CD4-positive, alpha-beta memory T cell (primary cell): Measurements from ENCODE around the gene TCF7. TPM values are rescaled to one million over a fixed set of nuclear protein-coding genes. Genes with fewer than 3 reads are reported as not detected.

Source experiments
- CTCF ChIA-PET: fragments of 350-600 bp; sonication (Branson Sonifier 250); formaldehyde crosslinking; loops from one replicate; lab custom pipeline; 2021; ENCODE audit warnings: inconsistent platforms; ENCODE audit not compliant: partially characterized antibody; lab: Charles Lee
- POLR2A ChIA-PET: fragments of 350-600 bp; sonication (Branson Sonifier 250); formaldehyde crosslinking; loops from one replicate; lab custom pipeline; 2021; ENCODE audit not compliant: partially characterized antibody; lab: Charles Lee
- DNase-seq, 5 donors: peaks; one replicate each; pipeline versions ENCODE4 v3.0.0 to v3.0.0-alpha.2; 2020 to 2022; ENCODE audit warnings: mixed read lengths in 1 of 5
- H3K27ac ChIP-seq: one replicate; pipeline ENCODE4 v1.7.0; 2013; ENCODE audit warnings: low read depth, low read length
- H3K27me3 ChIP-seq: 2 replicates; pipeline ENCODE4 v1.7.0; 2013; ENCODE audit warnings: mild to moderate bottlenecking, low read length, moderate library complexity; ENCODE audit not compliant: insufficient read depth
- H3K36me3 ChIP-seq: 2 replicates; pipeline ENCODE4 v1.7.0; 2013; ENCODE audit warnings: mild to moderate bottlenecking, low read length, moderate library complexity; ENCODE audit not compliant: insufficient read depth
- H3K4me1 ChIP-seq: 2 replicates; pipeline ENCODE4 v1.7.0; 2013; ENCODE audit warnings: mild to moderate bottlenecking, low read length, moderate library complexity; ENCODE audit not compliant: insufficient read depth
- H3K4me3 ChIP-seq, 2 donors: one replicate each; pipeline ENCODE4 v1.7.0; 2013; ENCODE audit warnings: low read length in 2 of 2, mild to moderate bottlenecking in 1 of 2
- H3K9me3 ChIP-seq, 2 donors: one replicate each; pipeline ENCODE4 v1.7.0; 2013; ENCODE audit warnings: low read length in 2 of 2, control low read depth in 1 of 2; ENCODE audit not compliant: control insufficient read depth in 1 of 2
- H3K27ac Mint-ChIP-seq, 7 donors: one replicate each; pipeline ENCODE4 v1.8.0; 2020 to 2021; ENCODE audit warnings: mixed read lengths in 7 of 7, mild to moderate bottlenecking in 6 of 7, inconsistent platforms in 3 of 7, moderate library complexity in 3 of 7
- H3K27me3 Mint-ChIP-seq, 2 donors: one replicate each; pipeline ENCODE4 v1.8.0; 2020 to 2021; ENCODE audit warnings: mixed read lengths in 2 of 2
- H3K36me3 Mint-ChIP-seq, 2 donors: one replicate each; pipeline ENCODE4 v1.8.0; 2020 to 2021; ENCODE audit warnings: mixed read lengths in 2 of 2, inconsistent platforms in 1 of 2, mild to moderate bottlenecking in 1 of 2
- H3K4me1 Mint-ChIP-seq, 4 donors: one replicate each; pipeline ENCODE4 v1.8.0; 2020 to 2021; ENCODE audit warnings: mixed read lengths in 4 of 4, mild to moderate bottlenecking in 1 of 4
- H3K4me3 Mint-ChIP-seq, 8 donors: one replicate each; pipeline ENCODE4 v1.8.0; 2020 to 2021; ENCODE audit warnings: mixed read lengths in 8 of 8, mild to moderate bottlenecking in 7 of 8, moderate library complexity in 6 of 8, inconsistent platforms in 3 of 8
- H3K9me3 Mint-ChIP-seq, 8 donors: one replicate each; pipeline ENCODE4 v1.8.0; 2020 to 2021; ENCODE audit warnings: mixed read lengths in 8 of 8, mild to moderate bottlenecking in 5 of 8, inconsistent platforms in 3 of 8, moderate library complexity in 1 of 8
- intact Hi-C: fragments of 100-400 bp; cut with micrococcal nuclease; formaldehyde crosslinking; loops from one replicate; pipeline ENCODE4 v1.15.1; 2023
- polyA plus RNA-seq, 2 donors: library from polyadenylated mRNA; unstranded; fragments of 300-500 nt; fragmentation: Illumina TruSeq; gene quantifications; one replicate each; pipeline ENCODE4 v1.2.3, GENCODE V29; 2021
- total RNA-seq, 2 experiments: library from RNA; stranded (reverse); gene quantifications; one replicate each; pipeline ENCODE4 v1.2.3, GENCODE V29; 2021

Gene TCF7
- total and polyA plus RNA-seq, 4 experiments from 2014 or later = 102 to 841 (median 622) TPM

DNA sequence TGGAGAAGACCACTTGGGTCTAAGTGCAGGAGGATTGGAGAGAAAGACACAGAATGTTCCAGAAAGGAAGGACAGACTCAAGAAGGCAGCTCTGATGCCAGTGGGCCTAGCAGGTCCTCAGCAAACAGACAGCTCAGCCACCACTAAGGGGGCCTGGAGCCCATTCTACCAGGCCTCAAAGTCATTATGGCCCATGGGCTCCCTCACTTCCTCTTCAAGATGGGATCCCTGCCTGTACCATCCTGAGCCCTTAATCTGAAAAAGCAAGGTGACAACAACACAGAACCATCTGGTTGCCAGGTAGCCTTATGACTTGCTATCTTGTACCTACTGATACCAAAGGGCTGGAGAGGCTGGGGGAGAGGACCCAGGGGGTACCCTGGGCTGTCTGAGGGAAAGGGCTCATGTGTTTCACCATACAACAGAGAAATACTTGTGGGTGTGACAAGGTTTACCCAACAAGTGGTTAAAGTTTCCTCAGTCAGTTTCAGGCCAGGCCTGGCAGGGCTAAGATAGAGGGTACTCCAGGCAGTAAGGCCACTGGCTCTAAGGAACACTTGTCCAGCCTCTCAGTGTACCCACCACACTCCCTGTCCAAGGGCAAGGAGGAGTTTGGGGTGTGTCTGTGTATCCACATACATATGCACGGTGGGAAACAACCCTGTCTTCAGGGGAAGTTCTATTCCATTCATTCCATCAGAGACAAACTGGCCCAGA, 30.7 kb downstream of the TCF7 start:
- Histone ChIP-seq H3K36me3 (peaks cover 82% of the 10 kb centered on the region), H3K9me3 (no peaks in the 10 kb centered on the region), H3K4me1 (peaks cover 24% of the 10 kb centered on the region), H3K27me3 (no peaks in the 10 kb centered on the region), H3K27ac (no peak overlapping the region), H3K4me3 (no peak overlapping the region)
- Mint-ChIP-seq H3K4me3 (peak overlapping the region in 2 of 8 donors; percentile 22 to 54), H3K36me3 (peaks cover 52 to 89% of the 10 kb centered on the region in 2 donors), H3K27me3 (no peaks in the 10 kb centered on the region), H3K4me1 (peaks cover 21 to 70% (median 43%) of the 10 kb centered on the region in 4 donors), H3K27ac (peak overlapping the region; percentile 72 to 98 (median 89)), H3K9me3 (peaks cover 0 to 4% (median 0%) of the 10 kb centered on the region in 8 donors)
- no peak for DNase-seq
- intact Hi-C loops = loop anchor here (1.0 kb wide), 3 partner anchors 13 to 106 kb away; no protein-coding TSS in a partner anchor
- CTCF ChIA-PET = interaction anchor here (0.8 to 25.4 kb wide), 7 partner anchors 9 to 144 kb away, joined by 4 to 603 read pairs (median 5); no protein-coding TSS in a partner anchor
- POLR2A ChIA-PET = interaction anchor here (0.6 to 23.7 kb wide), 8 partner anchors 14 to 113 kb away, joined by 3 to 313 read pairs (median 3); partner anchors contain the start of gene SKP1

GRCh38 chr5:134145779-134146581, 31.5 kb downstream of the TCF7 start:
- no peak overlapping the region for H3K4me3 ChIP-seq
- H3K4me1 ChIP-seq = peaks cover 24% of the 10 kb centered on the region
- ChIA-PET POLR2A (interaction anchor here (0.6 to 23.7 kb wide), 15 partner anchors 10 to 114 kb away, joined by 3 to 313 read pairs (median 4); partner anchors contain the start of genes PPP2CA and SKP1), CTCF (interaction anchor here (0.8 to 25.4 kb wide), 15 partner anchors 8 to 144 kb away, joined by 3 to 603 read pairs (median 5); no protein-coding TSS in a partner anchor)
- Mint-ChIP-seq H3K4me1 (peaks cover 26 to 70% (median 44%) of the 10 kb centered on the region in 4 donors), H3K36me3 (peaks cover 49 to 88% of the 10 kb centered on the region in 2 donors), H3K27me3 (no peaks in the 10 kb centered on the region), H3K9me3 (peaks cover 0 to 4% (median 0%) of the 10 kb centered on the region in 8 donors), H3K27ac (peak overlapping the region; percentile 11 to 98 (median 89)), H3K4me3 (peak overlapping the region in 2 of 8 donors; percentile 26 to 30)
- DNase-seq = peak; percentile 74 to 83 (median 77)
- H3K27me3 ChIP-seq = no peaks in the 10 kb centered on the region
- H3K27ac ChIP-seq = no peak overlapping the region
- intact Hi-C loops = loop anchor here (1.0 kb wide), 4 partner anchors 14 to 107 kb away; no protein-coding TSS in a partner anchor
- no peaks in the 10 kb centered on the region for H3K9me3 ChIP-seq
- H3K36me3 ChIP-seq = peaks cover 78% of the 10 kb centered on the region

- Histone ChIP-seq H3K27ac (no peak overlapping the region), H3K9me3 (no peaks in the 10 kb centered on the region), H3K27me3 (no peaks in the 10 kb centered on the region), H3K4me3 (no peak overlapping the region), H3K4me1 (peaks cover 27% of the 10 kb centered on the region), H3K36me3 (peaks cover 74% of the 10 kb centered on the region)
- Mint-ChIP-seq H3K4me3 (no peak overlapping the region), H3K4me1 (peaks cover 30 to 69% (median 46%) of the 10 kb centered on the region in 4 donors), H3K27ac (peak overlapping the region in 6 of 7 donors; percentile 63 to 98 (median 84)), H3K27me3 (no peaks in the 10 kb centered on the region), H3K36me3 (peaks cover 45 to 84% of the 10 kb centered on the region in 2 donors), H3K9me3 (peaks cover 0 to 4% (median 0%) of the 10 kb centered on the region in 8 donors)
- CTCF ChIA-PET = interaction anchor here (0.7 to 25.4 kb wide), 13 partner anchors 9 to 185 kb away, joined by 3 to 603 read pairs (median 4); no protein-coding TSS in a partner anchor
- no peak for DNase-seq
- intact Hi-C loops = loop anchor here (1.0 kb wide), 1 partner anchor 47 kb away; no protein-coding TSS in a partner anchor
- POLR2A ChIA-PET = interaction anchor here (0.8 to 23.7 kb wide), 11 partner anchors 9 to 143 kb away, joined by 3 to 313 read pairs (median 4); partner anchors contain the start of genes PPP2CA and SKP1
Observed at GRCh38 chr5:134146651-134147518, 32.4 kb downstream of the TCF7 start.

- no peak for DNase-seq
- Histone ChIP-seq H3K36me3 (peaks cover 69% of the 10 kb centered on the region), H3K27ac (no peak overlapping the region), H3K4me3 (no peak overlapping the region), H3K9me3 (no peaks in the 10 kb centered on the region), H3K27me3 (no peaks in the 10 kb centered on the region), H3K4me1 (peaks cover 41% of the 10 kb centered on the region)
- H3K4me3 Mint-ChIP-seq = peak overlapping the region in 1 of 8 donors; percentile 10
- ChIA-PET CTCF (interaction anchor here (1.4 to 25.4 kb wide), 6 partner anchors 8 to 111 kb away, joined by 3 to 603 read pairs (median 10); no protein-coding TSS in a partner anchor), POLR2A (interaction anchor here (1.0 to 23.7 kb wide), 9 partner anchors 8 to 174 kb away, joined by 3 to 313 read pairs (median 15); partner anchors contain the start of gene SKP1)
- H3K27me3 Mint-ChIP-seq = no peaks in the 10 kb centered on the region
- H3K36me3 Mint-ChIP-seq = peaks cover 43 to 83% of the 10 kb centered on the region in 2 donors
- peaks cover 0 to 4% (median 0%) of the 10 kb centered on the region in 8 donors for H3K9me3 Mint-ChIP-seq
- H3K27ac Mint-ChIP-seq = peak overlapping the region in 6 of 7 donors; percentile 14 to 98 (median 74)
- peaks cover 33 to 69% (median 50%) of the 10 kb centered on the region in 4 donors for H3K4me1 Mint-ChIP-seq
- intact Hi-C loops = loop anchor here (2.0 kb wide), 1 partner anchor 28 kb away; the partner anchor contains the start of gene SKP1
Observed at GRCh38 chr5:134148316-134148715, 33.8 kb downstream of the TCF7 start.

- ChIA-PET CTCF (interaction anchor here (1.4 to 25.4 kb wide), 3 partner anchors 9 to 111 kb away, joined by 3 to 603 read pairs (median 11); no protein-coding TSS in a partner anchor), POLR2A (interaction anchor here (0.6 to 23.7 kb wide), 14 partner anchors 11 to 175 kb away, joined by 3 to 313 read pairs (median 6); partner anchors contain the start of gene SKP1)
- H3K9me3 ChIP-seq = no peaks in the 10 kb centered on the region
- no peak for DNase-seq
- peak overlapping the region in 3 of 8 donors; percentile 17 to 52 (median 51) for H3K4me3 Mint-ChIP-seq
- peaks cover 49 to 83% of the 10 kb centered on the region in 2 donors for H3K36me3 Mint-ChIP-seq
- H3K27me3 Mint-ChIP-seq = no peaks in the 10 kb centered on the region
- intact Hi-C loops = loop anchor here (2.0 kb wide), 1 partner anchor 28 kb away; the partner anchor contains the start of gene SKP1
- H3K27ac ChIP-seq = no peak overlapping the region
- H3K9me3 Mint-ChIP-seq = peaks cover 0 to 4% (median 0%) of the 10 kb centered on the region in 8 donors
- H3K27me3 ChIP-seq = no peaks in the 10 kb centered on the region
- peaks cover 69% of the 10 kb centered on the region for H3K36me3 ChIP-seq
- H3K4me3 ChIP-seq = no peak overlapping the region
- peaks cover 40 to 76% (median 53%) of the 10 kb centered on the region in 4 donors for H3K4me1 Mint-ChIP-seq
- H3K4me1 ChIP-seq = peaks cover 48% of the 10 kb centered on the region
- peak overlapping the region; percentile 38 to 98 (median 87) for H3K27ac Mint-ChIP-seq
Observed at GRCh38 chr5:134148986-134149539, 34.6 kb downstream of the TCF7 start.
